Renal cortex interstitium (tissue), 11 donors: ENCODE measurements around the gene ALK. TPM values are rescaled to one million over a fixed set of nuclear protein-coding genes. Genes with fewer than 3 reads are reported as not detected.

Experiments
- DNase-seq, 11 donors: peaks; one replicate each; pipeline ENCODE4 v3.0.0-alpha.2; 2013; ENCODE audit warnings: low read depth in 9 of 11, low spot score in 4 of 11; ENCODE audit errors: extremely low read depth in 1 of 11
- polyA plus RNA-seq, 3 donors: library from polyadenylated mRNA; unstranded; fragments of 120-200 nt; gene quantifications; one replicate each; pipeline ENCODE4 v1.2.1, GENCODE V29; 2013; ENCODE audit not compliant: insufficient read length in 3 of 3

ALK gene
- polyA plus RNA-seq, 3 donors = 0.17 to 0.60 (median 0.35) TPM

DNA sequence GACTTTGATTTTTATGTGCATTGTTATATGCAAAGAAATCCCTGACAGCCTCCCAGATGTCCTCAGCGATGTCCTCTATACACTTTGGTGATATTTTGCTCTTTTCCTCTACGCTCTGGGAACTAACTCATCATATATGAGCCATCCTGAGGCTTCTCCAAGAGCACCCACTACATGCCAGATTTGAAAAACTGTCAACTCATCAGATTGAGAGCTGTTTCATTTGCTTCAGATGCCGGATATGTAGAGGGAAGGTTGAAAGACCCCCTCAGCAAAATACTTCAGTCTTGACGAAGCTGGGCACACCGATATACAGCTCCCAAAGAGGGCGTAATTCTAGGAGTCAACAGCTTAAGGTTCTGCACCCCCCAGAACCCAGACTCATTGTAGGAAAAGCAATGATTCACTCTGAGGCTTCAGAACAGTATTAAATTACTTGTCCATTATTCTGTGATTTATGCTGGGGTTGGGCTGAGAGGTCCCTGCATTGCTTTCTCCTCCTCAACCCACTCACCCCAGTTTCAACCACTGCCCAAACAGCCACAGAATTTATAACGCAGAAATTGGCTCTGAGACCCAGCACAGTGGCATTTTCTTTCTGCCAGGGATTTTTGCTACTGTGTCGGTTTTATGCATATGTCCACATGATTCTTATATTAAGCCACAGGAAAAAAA, 341.8 kb downstream of the ALK start:
- DNase-seq = no peak

DNA sequence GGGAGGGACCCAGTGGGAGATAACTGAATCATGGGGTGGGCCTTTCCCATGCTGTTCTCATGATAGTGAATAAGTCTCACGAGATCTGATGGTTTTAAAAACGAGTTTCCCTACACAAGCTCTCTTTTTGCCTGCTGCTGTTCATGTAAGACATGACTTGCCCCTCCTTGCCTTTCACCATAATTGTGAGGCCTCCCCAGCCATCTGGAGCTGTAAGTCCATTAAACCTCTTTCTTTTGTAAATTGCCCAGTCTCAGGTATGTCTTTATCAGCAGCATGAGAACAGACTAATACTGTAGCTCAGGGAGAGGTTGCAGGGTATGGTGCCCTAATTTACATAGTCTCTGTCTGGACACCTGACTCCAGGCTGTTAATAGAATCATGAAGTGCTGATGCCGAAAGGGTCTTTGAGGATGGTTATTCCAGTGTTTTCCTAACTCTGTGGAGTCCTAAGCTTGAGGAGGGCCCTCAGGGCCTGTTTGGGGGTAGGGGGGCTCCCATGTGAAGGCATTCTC, 343.2 kb downstream of the ALK start:
- DNase-seq = no peak

DNA sequence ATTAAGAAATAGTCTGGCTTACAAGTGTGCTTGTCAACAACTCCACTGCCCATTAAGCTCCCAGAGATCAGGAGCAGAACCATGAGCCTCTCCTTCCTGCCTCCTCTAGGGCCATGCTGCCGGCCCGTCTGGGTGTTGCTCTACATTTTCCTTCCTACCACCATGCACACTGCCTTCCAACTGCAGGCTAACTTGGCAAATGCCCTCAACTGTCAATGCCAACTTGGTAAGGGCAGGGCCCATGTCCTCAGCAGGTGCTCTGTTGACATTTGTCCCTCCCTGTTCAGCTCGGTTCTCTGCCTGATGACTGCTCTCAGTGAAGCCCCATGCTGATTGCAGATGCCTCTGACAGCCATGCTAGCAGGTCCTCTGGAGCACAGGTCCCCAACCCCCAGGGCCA, 345.2 kb downstream of the ALK start:
- no peak for DNase-seq

DNA sequence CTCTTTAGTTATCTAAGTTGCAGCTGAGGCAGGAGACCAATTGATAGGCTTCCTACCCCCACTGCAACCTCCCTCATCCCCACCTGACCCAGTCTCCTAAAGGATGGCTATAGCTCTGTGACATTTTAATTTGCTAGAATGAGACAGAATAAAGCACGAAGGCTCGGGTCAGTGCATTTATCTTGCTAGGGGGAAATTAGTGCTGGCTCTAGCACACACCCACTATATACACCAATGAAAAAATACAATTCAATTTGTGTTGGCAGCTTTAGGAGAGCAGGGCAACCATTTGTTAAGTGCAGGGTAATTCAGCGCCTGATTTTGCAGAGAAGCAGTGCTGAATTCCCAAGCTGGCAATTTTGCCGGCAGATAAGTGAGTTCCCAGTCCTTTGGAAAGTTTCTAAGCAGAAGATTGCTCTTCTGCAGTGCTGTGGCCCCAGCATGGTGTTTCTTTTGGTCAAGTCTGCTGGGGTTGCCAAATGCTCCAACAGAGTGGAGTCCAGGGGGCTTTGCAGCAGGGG, 346.0 kb downstream of the ALK start:
- no peak for DNase-seq

DNA sequence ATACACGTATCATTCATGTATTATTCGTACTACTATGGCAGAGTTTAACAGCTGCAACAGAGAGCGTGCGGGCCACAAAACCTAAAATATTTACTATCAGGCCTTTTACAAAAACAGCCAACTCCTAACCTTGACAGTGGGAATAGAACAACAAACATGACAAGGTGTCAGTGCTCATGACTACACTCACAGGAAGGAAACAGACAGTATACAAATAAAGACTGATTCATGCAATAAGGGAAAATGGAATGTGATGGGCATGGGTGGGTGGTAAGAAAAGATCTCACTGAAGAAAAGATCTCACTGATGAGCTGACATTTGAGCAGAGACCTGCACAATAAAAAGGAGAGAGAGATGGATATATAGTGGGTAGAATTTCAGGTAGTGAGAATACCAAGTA, 347.8 kb downstream of the ALK start:
- DNase-seq = no peak

DNA sequence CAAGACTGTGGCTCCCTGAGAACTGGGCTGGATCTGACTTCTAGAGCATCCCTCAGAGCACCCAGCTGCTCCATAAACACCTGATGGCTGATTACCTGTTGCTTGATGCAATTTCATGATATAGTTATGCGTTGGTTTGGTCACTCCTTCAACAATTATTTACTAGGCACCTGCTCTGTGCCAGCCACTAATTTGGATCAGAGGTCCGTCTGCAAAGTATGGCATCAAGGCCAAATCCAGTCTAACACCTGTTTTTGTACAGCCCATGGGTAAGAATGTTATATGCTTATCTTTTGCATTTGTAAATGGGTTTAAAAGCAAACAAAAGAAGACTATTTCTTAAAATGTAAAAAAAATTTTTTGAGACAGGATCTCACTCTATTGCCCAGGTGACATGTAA, 348.2 kb downstream of the ALK start:
- DNase-seq = no peak

DNA sequence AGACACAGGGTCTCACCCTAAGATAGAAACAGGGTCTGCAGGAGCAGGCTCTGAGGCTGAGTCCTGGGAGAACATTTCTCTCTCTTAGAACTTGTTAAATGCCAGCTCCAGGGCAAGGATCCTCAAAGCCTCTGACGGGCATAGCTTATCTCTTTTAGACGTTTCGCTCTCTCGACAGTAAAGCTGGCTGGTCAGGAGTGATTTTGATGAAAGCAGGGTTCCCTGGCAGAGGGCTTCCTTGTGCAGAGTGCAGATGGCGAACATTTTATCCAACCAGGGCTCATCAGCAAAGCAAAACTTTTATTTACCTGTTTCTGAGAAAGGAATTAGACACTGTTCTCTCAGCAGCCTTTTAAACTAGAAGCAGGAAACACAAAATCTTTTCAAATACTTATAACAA, 350.8 kb downstream of the ALK start:
- DNase-seq = no peak

DNA sequence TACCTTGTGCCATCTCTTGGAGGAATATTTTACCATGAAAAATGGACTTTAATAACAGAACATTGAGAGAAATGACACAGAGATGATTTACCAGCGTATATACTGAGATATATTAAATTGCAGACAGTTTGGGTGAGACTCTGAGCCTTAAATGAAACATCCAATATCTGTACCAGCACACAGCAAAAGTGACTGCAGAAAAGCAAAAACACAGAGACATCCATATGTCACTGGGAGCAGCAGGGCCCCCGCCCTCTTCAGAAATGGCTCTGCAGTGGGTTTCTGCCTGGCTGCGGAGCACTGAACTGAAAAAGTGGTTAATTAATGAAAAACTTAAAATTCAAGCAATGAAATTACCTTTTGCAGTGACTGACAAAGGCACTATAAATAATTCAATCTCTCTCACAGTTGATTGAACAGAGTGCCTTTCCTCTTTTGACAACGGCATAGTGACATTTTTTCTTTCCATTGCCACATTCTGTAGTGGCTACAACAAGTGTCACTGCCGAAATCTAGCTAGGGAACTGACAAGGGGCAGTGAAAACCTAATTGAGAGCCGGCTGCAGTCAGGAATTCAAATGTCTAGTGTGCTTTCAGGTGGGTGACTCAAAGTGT, 353.4 kb downstream of the ALK start:
- DNase-seq = no peak

DNA sequence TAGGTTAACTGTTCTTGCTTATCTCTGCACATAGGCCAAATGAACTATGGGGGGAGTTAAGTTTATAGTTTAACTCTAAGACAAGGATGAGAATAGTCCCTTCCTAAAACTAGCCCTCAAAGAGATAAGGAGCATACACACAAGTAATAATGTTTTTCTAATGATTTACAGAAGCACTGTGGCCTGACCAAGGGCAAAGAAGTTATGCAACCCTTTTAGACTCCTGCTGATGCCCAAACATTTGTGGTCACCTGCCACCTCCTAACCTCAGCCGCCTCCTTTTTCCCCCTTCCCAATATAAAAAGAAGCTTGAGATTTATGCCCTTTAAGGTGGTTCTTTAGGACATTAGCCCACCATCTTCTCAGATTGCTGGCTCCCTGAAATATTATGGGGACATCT, 357.7 kb downstream of the ALK start:
- DNase-seq = no peak

DNA sequence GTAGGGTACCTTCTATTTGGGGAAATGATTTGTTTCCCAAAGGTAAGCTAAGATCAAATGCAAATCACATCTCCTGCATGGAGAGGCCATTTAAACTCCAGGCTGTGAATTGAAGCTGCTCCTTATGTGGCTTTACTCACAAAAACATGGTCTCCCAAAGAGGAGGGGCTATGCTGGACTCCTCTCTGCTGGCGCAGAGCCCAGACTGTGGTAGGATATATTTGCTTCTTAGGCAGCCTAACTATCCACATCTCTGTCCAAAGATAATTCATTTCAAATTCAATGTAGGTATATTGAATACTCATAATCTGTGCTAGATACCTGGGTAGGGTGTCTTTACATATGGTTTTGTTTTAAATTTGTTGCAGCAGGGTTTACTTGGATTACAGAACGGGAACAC, 358.5 kb downstream of the ALK start:
- no peak for DNase-seq

DNA sequence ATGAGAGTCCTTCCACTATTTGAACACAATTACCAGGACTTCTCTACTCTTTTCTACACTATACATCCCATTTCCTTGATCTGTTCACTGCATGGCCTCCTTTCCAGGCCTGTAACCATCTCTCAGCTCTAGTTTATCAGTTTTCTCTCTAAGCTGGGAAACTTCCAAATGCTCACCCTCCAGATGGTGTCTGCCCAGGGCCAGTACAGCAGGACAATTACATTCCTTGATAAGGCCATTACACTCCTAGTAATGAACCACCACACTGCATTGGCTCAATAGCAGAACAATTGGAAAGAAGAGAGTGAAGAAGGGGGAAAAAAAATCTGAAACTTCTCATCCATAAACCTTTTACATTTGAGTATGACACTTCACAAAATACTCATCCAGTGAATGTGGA, 359.1 kb downstream of the ALK start:
- DNase-seq = no peak

DNA sequence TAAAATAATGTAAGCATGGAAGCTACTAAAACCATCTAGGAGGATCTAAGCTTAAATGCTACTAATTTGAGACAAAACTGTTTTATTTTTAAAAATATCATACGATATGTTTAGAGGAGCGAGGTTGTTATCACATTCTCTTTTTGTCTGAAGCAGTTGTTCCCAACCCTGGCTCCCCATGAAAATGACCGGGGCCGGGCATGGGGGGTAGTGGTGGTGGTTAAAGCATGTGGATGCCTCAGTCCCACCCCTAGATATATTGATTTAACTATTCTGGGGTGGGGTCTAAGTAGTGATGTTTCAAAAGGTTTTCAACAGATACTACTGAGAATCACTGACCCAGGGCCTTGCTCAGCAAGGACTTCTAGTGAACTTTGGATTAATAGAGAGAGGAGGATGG, 359.8 kb downstream of the ALK start:
- DNase-seq = no peak

DNA sequence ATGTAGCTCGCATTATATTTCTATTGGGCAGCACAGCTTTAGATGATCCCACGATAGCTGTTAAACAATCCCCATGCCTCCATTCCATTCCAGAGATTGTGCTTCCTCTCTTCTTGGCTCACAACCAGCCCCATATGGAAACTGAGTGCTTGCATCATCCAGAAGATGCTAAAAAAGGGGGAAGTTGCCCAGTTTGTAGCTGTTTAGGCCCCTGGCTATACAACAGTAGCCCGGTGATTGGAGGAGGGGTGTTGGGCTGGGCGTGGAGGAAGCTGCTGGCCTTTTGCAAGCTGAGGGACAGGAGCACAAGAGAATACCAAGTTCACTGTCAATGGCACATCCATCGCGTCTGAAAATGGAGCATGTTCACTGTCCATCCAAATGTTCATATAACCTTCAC, 360.2 kb downstream of the ALK start:
- no peak for DNase-seq

DNA sequence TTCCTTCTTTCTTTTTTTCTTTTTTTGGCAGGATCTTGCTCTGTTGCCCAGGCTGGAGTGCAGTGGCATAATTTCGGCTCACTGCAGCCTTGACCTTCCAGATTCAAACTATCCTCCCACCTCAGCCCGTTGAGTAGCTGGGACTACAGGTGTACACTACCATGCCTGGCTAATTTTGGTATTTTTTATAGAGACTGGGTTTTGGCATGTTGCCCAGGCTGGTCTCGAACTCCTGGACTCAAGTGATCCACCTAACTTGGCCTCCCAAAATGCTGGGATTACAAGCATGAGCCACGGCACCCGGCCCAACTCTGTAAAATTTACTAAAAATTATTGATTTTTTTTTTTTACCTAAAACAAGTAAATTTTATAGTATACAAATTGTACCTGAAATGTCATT, 360.8 kb downstream of the ALK start:
- no peak for DNase-seq

DNA sequence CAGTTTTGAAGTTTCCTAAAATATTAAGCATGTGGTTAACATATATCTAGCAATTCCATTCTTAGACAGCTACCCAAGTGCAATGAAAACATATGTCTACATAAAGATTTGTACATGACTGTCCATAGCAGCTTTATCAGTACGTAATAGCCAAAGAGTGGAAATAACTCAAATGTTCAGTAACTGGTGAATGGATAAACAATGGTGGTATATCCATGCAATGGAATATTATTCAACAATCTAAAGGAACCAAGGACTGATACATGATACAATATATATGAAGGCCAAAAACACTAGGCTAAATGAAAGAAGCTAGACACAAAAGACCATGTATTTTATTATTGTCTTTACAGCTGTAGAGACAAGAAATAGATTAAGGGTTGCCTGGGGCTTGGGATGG, 361.4 kb downstream of the ALK start:
- no peak for DNase-seq

DNA sequence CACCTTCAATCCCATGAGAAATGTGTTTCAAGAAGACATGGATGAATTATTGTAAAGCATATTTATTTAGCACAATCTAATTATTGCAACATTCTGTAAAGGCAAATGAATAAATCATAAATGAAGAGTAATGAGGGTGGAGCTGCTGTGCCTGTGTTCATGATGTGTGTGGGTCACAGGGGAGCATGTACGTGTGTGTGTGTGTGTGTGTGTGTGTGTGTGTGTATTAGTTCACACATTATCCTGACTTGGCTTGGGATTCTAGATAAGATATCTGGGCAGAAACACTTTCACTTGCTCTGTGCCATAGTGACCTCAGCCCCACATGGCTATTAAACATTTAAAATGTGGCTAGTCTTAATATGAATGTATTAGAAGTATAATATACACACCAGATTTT, 361.8 kb downstream of the ALK start:
- no peak for DNase-seq

DNA sequence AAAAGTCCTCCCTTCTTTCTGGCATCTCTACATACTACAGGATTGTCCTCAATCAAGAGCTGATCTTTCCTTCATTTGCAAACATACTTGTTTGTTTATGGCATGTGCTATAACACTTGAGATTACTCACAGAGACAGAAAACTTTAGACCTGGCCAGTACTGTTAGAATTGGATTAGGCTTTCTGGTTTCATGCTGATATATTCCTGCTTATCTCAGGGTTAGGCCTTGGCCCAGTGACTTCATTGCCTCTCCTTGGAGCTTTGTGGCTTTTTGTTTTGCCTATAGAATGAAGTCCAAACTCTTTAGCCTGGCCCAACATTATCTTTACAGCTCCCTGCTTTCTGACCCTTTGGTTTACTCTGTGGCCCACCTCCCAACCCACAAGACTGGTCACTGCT, 363.3 kb downstream of the ALK start:
- DNase-seq = no peak

DNA sequence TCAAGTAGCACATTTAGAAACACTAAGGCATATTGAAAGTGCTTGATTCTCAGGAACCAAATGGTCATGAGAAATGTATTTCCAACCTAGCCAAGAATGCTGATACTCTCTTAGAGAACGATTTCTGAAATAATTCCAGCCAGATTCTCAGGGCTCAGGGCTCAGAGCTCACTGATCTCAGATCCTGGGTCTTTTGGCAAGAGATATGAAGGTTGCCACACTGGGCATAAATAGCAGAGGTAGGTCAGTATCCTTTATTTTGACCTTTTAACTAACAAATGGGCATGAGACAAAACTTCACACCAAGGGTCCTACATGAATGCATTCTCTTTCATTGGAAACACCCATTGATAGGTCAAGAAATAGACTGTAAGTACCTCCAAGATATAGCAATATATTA, 364.1 kb downstream of the ALK start:
- no peak for DNase-seq

DNA sequence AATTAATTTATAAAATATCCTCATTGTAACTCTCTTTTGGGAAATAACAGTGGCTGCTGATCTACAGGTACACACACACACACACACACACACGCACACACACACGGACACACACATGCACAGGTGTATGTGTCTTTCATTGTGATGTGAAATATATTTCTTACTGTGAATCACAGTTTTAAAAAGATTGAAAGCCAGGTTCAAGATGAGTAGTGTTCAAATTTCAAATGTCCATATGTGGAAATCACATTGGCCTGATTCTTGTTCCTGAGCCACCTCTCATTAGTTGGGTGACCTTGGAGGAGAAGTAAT, 372.4 kb downstream of the ALK start:
- no peak for DNase-seq

DNA sequence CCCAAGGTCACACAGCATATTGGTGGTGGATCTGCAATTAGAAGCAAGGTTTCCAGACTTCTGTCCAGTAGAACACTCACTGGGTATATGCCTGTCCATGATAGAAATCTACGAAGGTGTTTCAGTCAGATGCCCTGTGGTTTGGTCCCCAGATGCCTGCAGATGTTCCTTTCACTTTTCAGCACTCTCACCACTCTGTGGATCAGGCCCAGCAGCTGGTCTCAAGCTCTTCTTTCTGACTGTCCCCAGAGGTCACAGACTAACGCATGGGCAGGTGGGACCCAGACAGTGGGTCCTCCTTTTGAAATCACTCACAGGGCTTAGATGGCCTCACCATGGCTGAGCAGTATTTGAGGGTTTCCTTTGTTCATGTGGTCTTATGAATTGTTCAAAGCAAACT, 376.5 kb downstream of the ALK start:
- DNase-seq = no peak

DNA sequence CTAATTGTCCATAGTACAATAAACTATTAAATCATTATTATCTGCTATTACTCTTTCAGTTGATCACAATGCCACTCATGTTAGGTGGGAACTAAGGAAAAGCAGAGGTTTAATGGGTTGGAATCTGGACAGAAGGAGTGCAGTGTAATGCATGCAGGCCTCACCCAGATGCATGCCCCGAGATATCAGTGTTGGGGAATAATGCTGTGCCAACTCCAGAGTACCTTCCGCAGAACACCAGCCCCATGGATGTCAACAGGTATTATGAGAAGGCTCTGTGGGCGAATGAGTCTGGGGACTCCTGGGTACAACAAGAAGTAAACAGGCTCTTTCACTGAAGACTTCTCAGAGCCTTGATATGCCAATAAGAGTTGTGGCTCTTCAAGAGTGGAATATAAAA, 377.4 kb downstream of the ALK start:
- no peak for DNase-seq
